ENCODE measurements around the gene HCN2. TPM values are rescaled to one million over a fixed set of nuclear protein-coding genes. Genes with fewer than 3 reads are reported as not detected.

HCN2 gene
- total RNA-seq, 2 donors from 2014 or later: 0.26 TPM; not detected in 1

GRCh38 chr19:640606-641189, 51.0 kb downstream of the HCN2 start:
- Histone ChIP-seq H3K27ac (no peak overlapping the region), H3K36me3 (replicated peaks in 1 of 2; ENCODE audit: insufficient read depth in 1 of 2, low read depth in 2 of 2) (no peaks in the 10 kb centered on the region), H3K27me3 (no peaks in the 10 kb centered on the region), H3K9me3 (no peaks in the 10 kb centered on the region), H3K4me1 (peaks cover 14% of the 10 kb centered on the region), H3K4me3 (no peak overlapping the region)
- intact Hi-C loops (cut with DNase I): no loop called here
- DNase-seq: no peak
- TF ChIP-seq CTCF (IDR thresholded peaks at IDR 0.05) (no peak), POLR2A (IDR thresholded peaks at IDR 0.05) (no peak)
- 86 to 90% methylated on average over 10 to 24 of the region's 31 CpGs for WGBS, 2 donors
- no peak for ATAC-seq

- Histone ChIP-seq H3K4me1 (peaks cover 14% of the 10 kb centered on the region), H3K36me3 (replicated peaks in 1 of 2; ENCODE audit: insufficient read depth in 1 of 2, low read depth in 2 of 2) (no peaks in the 10 kb centered on the region), H3K27ac (no peak overlapping the region), H3K9me3 (no peaks in the 10 kb centered on the region), H3K27me3 (no peaks in the 10 kb centered on the region), H3K4me3 (no peak overlapping the region)
- 72 to 84% methylated on average over 11 to 14 of the region's 17 CpGs for WGBS, 2 donors
- ATAC-seq (no peak), DNase-seq (no peak)
- intact Hi-C loops (cut with DNase I): no loop called here
- TF ChIP-seq POLR2A (IDR thresholded peaks at IDR 0.05): no peak
- no peak for TF ChIP-seq CTCF (IDR thresholded peaks at IDR 0.05)
Measured at GRCh38 chr19:641702-642101, 52.0 kb downstream of the HCN2 start.

GRCh38 chr19:642767-643727, 53.4 kb downstream of the HCN2 start:
- WGBS, 2 donors: 78 to 86% methylated on average over 17 to 51 of the region's 70 CpGs
- Histone ChIP-seq H3K4me3 (no peak overlapping the region), H3K4me1 (peaks cover 14% of the 10 kb centered on the region), H3K27ac (no peak overlapping the region), H3K27me3 (no peaks in the 10 kb centered on the region), H3K9me3 (no peaks in the 10 kb centered on the region), H3K36me3 (replicated peaks in 1 of 2; ENCODE audit: insufficient read depth in 1 of 2, low read depth in 2 of 2) (peaks cover 0 to 6% of the 10 kb centered on the region in 2 donors)
- DNase-seq: no peak
- TF ChIP-seq POLR2A (IDR thresholded peaks at IDR 0.05) (no peak), CTCF (IDR thresholded peaks at IDR 0.05) (no peak)
- ATAC-seq: no peak
- intact Hi-C loops (cut with DNase I): no loop called here

- Histone ChIP-seq H3K4me1 (peaks cover 11% of the 10 kb centered on the region), H3K36me3 (replicated peaks in 1 of 2; ENCODE audit: insufficient read depth in 1 of 2, low read depth in 2 of 2) (peaks cover 5 to 11% of the 10 kb centered on the region in 2 donors), H3K27me3 (no peaks in the 10 kb centered on the region), H3K9me3 (no peaks in the 10 kb centered on the region), H3K27ac (no peak overlapping the region), H3K4me3 (no peak overlapping the region)
- intact Hi-C loops (cut with DNase I): no loop called here
- WGBS, 2 donors: 80 to 89% methylated on average over 12 to 23 of the region's 24 CpGs
- TF ChIP-seq POLR2A (IDR thresholded peaks at IDR 0.05): no peak
- TF ChIP-seq CTCF (IDR thresholded peaks at IDR 0.05): no peak
- DNase-seq (no peak), ATAC-seq (no peak)
Measured at GRCh38 chr19:643736-644135, 54.1 kb downstream of the HCN2 start.

All from body of pancreas (tissue), 4 donors.